A549 (cell line): ENCODE measurements around the gene SLC9A9. TPM values are rescaled to one million over a fixed set of nuclear protein-coding genes. Genes with fewer than 3 reads are reported as not detected.

Source experiments
- ATAC-seq, 2 experiments: fragments of 200-7000 bp in 1 of 2; fragments of >200 bp in 1 of 2; cut with Nextera tagmentation in 1 of 2; cut with Tn5 transposase in 1 of 2; 3 replicates each; pipeline versions ENCODE4 v1.8.0 to v1.9.1; 2018 to 2020; ENCODE audit warnings: mild to moderate bottlenecking in 1 of 2, moderate library complexity in 1 of 2
- CTCF ChIA-PET: fragments of 300-600 bp; sonication (Branson Sonifier 250); formaldehyde crosslinking; extraction: SDS; loops from one replicate; lab custom pipeline; 2021; ENCODE audit warnings: antibody characterized with exemption, inconsistent platforms; lab: Yijun Ruan, JAX
- POLR2A ChIA-PET: fragments of 350-600 bp; formaldehyde crosslinking; extraction: SDS; loops from one replicate; lab custom pipeline; 2021; ENCODE audit warnings: antibody characterized with exemption, inconsistent platforms; lab: Yijun Ruan, JAX
- DNase-seq, 2 experiments: peaks; one replicate each; pipeline versions ENCODE4 v3.0.0 to v3.0.0-alpha.2; 2011 to 2016; ENCODE audit warnings: low read depth in 1 of 2, low spot score in 1 of 2
- FAIRE-seq: peaks from 2 replicates; lab custom pipeline; 2011; peaks lifted over from hg19 to GRCh38; lab: Jason Lieb, UNC
- H3K27ac ChIP-seq, 2 experiments: fragments of >200 bp; sonication (Bioruptor Twin); formaldehyde crosslinking; 3 replicates each; pipeline ENCODE4 v1.5.1; 2016 to 2017
- H3K4me1 ChIP-seq: fragments of >200 bp; sonication (Bioruptor Twin); formaldehyde crosslinking; 3 replicates; pipeline ENCODE4 v1.6.1; 2016
- H3K4me2 ChIP-seq: fragments of >200 bp; sonication (Bioruptor Twin); formaldehyde crosslinking; 3 replicates; pipeline ENCODE4 v1.6.1; 2016
- H3K4me3 ChIP-seq: fragments of >200 bp; sonication (Bioruptor Twin); formaldehyde crosslinking; 3 replicates; pipeline ENCODE4 v1.5.1; 2016
- H3K9me3 ChIP-seq: fragments of >200 bp; sonication (Bioruptor Twin); formaldehyde crosslinking; 3 replicates; pipeline ENCODE4 v1.6.1; 2016
- ATOH8 ChIP-seq: fragments of 250-450 bp; sonication (Bioruptor Pico); IDR thresholded peaks from 2 replicates; pipeline ENCODE4 v1.5.0; 2020; ENCODE audit warnings: low read depth, mild to moderate bottlenecking, moderate library complexity
- CEBPB ChIP-seq, 2 experiments: fragments of >200 bp in 1 of 2; sonication (Bioruptor Twin) in 1 of 2; formaldehyde crosslinking in 1 of 2; IDR thresholded peaks; 2 replicates each; pipeline ENCODE4 v1.6.1; 2012 to 2016
- CHD4 ChIP-seq: fragments of 200-600 bp; sonication (generic); IDR thresholded peaks from 2 replicates; pipeline ENCODE4 v1.6.1; 2016; ENCODE audit warnings: antibody characterized with exemption, mild to moderate bottlenecking, borderline replicate concordance
- CTCF ChIP-seq: fragments of >200 bp; sonication (Bioruptor Twin); formaldehyde crosslinking; IDR thresholded peaks from 3 replicates; pipeline ENCODE4 v1.5.1; 2016
- ELK1 ChIP-seq: fragments of 150-350 bp; IDR thresholded peaks from 2 replicates; pipeline ENCODE4 v1.6.1; 2014; ENCODE audit warnings: low read depth, mild to moderate bottlenecking, low read length
- FOSB ChIP-seq: fragments of 250-450 bp; sonication (Bioruptor Pico); IDR thresholded peaks from 2 replicates; pipeline ENCODE4 v1.5.0; 2020; ENCODE audit warnings: mild to moderate bottlenecking, moderate library complexity
- JUNB ChIP-seq: fragments of >200 bp; sonication (Bioruptor Twin); formaldehyde crosslinking; IDR thresholded peaks from 2 replicates; pipeline ENCODE4 v1.6.1; 2016
- NFE2L2 ChIP-seq: fragments of 150-350 bp; conservative IDR thresholded peaks from 2 replicates; pipeline ENCODE4 v1.6.1; 2014; ENCODE audit warnings: low read length
- POLR2AphosphoS2 ChIP-seq: conservative IDR thresholded peaks from 2 replicates; pipeline ENCODE4 v1.6.1; 2012; ENCODE audit warnings: low read length, improper control_type of control experiment, inconsistent platforms
- RCOR1 ChIP-seq: fragments of 150-350 bp; IDR thresholded peaks from 2 replicates; pipeline ENCODE4 v1.6.1; 2014; ENCODE audit warnings: antibody characterized with exemption, low read length, low read depth
- RFX5 ChIP-seq: fragments of 450-650 bp; IDR thresholded peaks from 2 replicates; pipeline ENCODE4 v1.7.1; 2014; ENCODE audit warnings: antibody characterized with exemption, mild to moderate bottlenecking, moderate library complexity
- USF2 ChIP-seq: fragments of 450-650 bp; IDR thresholded peaks from 2 replicates; pipeline ENCODE4 v1.6.1; 2014; ENCODE audit warnings: antibody characterized with exemption
- ZC3H11A ChIP-seq: fragments of 450-650 bp; IDR thresholded peaks from 2 replicates; pipeline ENCODE4 v1.6.1; 2014; ENCODE audit warnings: antibody characterized with exemption, mild to moderate bottlenecking
- ZFP36 ChIP-seq: fragments of 450-650 bp; IDR thresholded peaks from 2 replicates; pipeline ENCODE4 v1.6.1; 2014; ENCODE audit warnings: borderline replicate concordance; ENCODE audit not compliant: partially characterized antibody
- WGBS: methylation state at CpG from one replicate; pipeline ENCODE4 v1.1.6; 2017; ENCODE audit errors: missing lambda C conversion rate; 5-methylcytosine and 5-hydroxymethylcytosine counted together
- polyA plus RNA-seq, 4 experiments: library from polyadenylated mRNA; depleted of rRNA in 3 of 4; stranded (reverse); fragments of >200 nt; fragmentation: RNase III in 1 of 4; extraction: RNeasy Plus Mini Kit Qiagen cat#74134 plus additional on column Dnase treatment in 1 of 4; gene quantifications; 2 replicates in 3 of 4; 3 replicates in 1 of 4; pipeline ENCODE4 v1.2.3, GENCODE V29; 2011 to 2017

Gene SLC9A9
- polyA plus RNA-seq, 2 of the 4 experiments (the other 2 are of a cell fraction): 0.10 to 0.32 TPM

- no peak for ATAC-seq
- no peak overlapping the region for H3K4me3 ChIP-seq
- H3K4me1 ChIP-seq: no peaks in the 10 kb centered on the region
- ChIA-PET CTCF (interaction anchor here (0.6 kb wide), 1 partner anchor 1402 kb away, joined by 3 read pairs; no protein-coding TSS in a partner anchor), POLR2A (no interaction called here)
- no peak overlapping the region for H3K4me2 ChIP-seq
- H3K27ac ChIP-seq: no peak overlapping the region
- no peak for FAIRE-seq
- no peak for TF ChIP-seq ZC3H11A
- no peaks in the 10 kb centered on the region for H3K9me3 ChIP-seq
- DNase-seq: no peak
- WGBS: 4% methylated on average over 1 of the region's 1 CpG
Measured at GRCh38 chr3:143273975-143274690, 574.1 kb downstream of the SLC9A9 start.

GRCh38 chr3:143271136-143271535 lies 577.1 kb downstream of the SLC9A9 start:
- Histone ChIP-seq H3K4me3 (no peak overlapping the region), H3K4me2 (no peak overlapping the region), H3K4me1 (no peaks in the 10 kb centered on the region), H3K27ac (no peak overlapping the region), H3K9me3 (no peaks in the 10 kb centered on the region)
- ATAC-seq (no peak), FAIRE-seq (no peak), DNase-seq (no peak)
- WGBS: 81% methylated on average over 2 of the region's 2 CpGs
- CTCF ChIA-PET: no interaction called here
- TF ChIP-seq POLR2AphosphoS2 (no peak), NFE2L2 (no peak), ELK1 (no peak), CEBPB (IDR thresholded peaks at IDR 0.05) (no peak), ZFP36 (no peak), ZC3H11A (no peak), RCOR1 (no peak), CTCF (no peak)
- POLR2A ChIA-PET: no interaction called here

GRCh38 chr3:143269741-143270140 lies 578.5 kb downstream of the SLC9A9 start:
- no peak for TF ChIP-seq RFX5
- TF ChIP-seq FOSB (CRISPR knock-in tag): no peak
- TF ChIP-seq ATOH8 (CRISPR knock-in tag): no peak
- no peak for TF ChIP-seq CEBPB (IDR thresholded peaks at IDR 0.05)
- TF ChIP-seq JUNB: no peak
- H3K9me3 ChIP-seq: no peaks in the 10 kb centered on the region
- ChIA-PET CTCF (interaction anchor here (1.5 kb wide), 2 partner anchors 9 to 375 kb away, joined by 3 read pairs; no protein-coding TSS in a partner anchor), POLR2A (no interaction called here)
- FAIRE-seq (no peak), DNase-seq (no peak), ATAC-seq (no peak)
- no peak overlapping the region for H3K4me3 ChIP-seq
- H3K4me1 ChIP-seq: no peaks in the 10 kb centered on the region
- no peak overlapping the region for H3K4me2 ChIP-seq
- 60% methylated on average over 3 of the region's 3 CpGs for WGBS
- H3K27ac ChIP-seq: no peak overlapping the region

GRCh38 chr3:143267989-143268388 lies 580.3 kb downstream of the SLC9A9 start:
- DNase-seq: no peak
- CTCF ChIA-PET: interaction anchor here (1.0 kb wide), 1 partner anchor 24 kb away, joined by 3 read pairs; no protein-coding TSS in a partner anchor
- FAIRE-seq: no peak
- no peak overlapping the region for H3K4me2 ChIP-seq
- H3K9me3 ChIP-seq: no peaks in the 10 kb centered on the region
- no peaks in the 10 kb centered on the region for H3K4me1 ChIP-seq
- ATAC-seq: no peak
- no peak overlapping the region for H3K27ac ChIP-seq
- TF ChIP-seq RCOR1 (no peak), CHD4 (no peak), ZFP36 (no peak), USF2 (no peak)
- H3K4me3 ChIP-seq: no peak overlapping the region
- 67% methylated on average over 1 of the region's 1 CpG for WGBS
- POLR2A ChIA-PET: no interaction called here
